GM23338 (cell line): ENCODE measurements around the gene TMEFF1. TPM values are rescaled to one million over a fixed set of nuclear protein-coding genes. Genes with fewer than 3 reads are reported as not detected.

Experiments used
- ATAC-seq: fragments of 200-7000 bp; cut with Tn5 transposase; 3 replicates; pipeline ENCODE4 v1.9.1; 2020
- DNase-seq: peaks from one replicate; pipeline ENCODE4 v3.0.0-alpha.2; 2015; ENCODE audit warnings: low spot score
- H2AFZ ChIP-seq: fragments of 200-600 bp; sonication (generic); 2 replicates; pipeline ENCODE4 v1.8.0; 2016; ENCODE audit warnings: antibody characterized with exemption, mild to moderate bottlenecking, moderate library complexity
- H3F3A ChIP-seq: fragments of 200-600 bp; sonication (generic); replicated peaks from 2 replicates; pipeline ENCODE4 v1.8.0; 2017; ENCODE audit warnings: antibody characterized with exemption, mixed run types, low read depth
- H3K27ac ChIP-seq: fragments of 200-600 bp; sonication (generic); 2 replicates; pipeline ENCODE4 v1.6.1; 2016; ENCODE audit warnings: low read depth
- H3K27me3 ChIP-seq: fragments of 200-600 bp; sonication (generic); 2 replicates; pipeline ENCODE4 v1.8.0; 2016; ENCODE audit warnings: mild to moderate bottlenecking, mixed run types, moderate library complexity; ENCODE audit not compliant: insufficient read depth
- H3K36me3 ChIP-seq: fragments of 200-600 bp; sonication (generic); 2 replicates; pipeline ENCODE4 v1.8.0; 2016; ENCODE audit warnings: mild to moderate bottlenecking; ENCODE audit not compliant: insufficient read depth
- H3K4me1 ChIP-seq: fragments of 200-600 bp; sonication (generic); 2 replicates; pipeline ENCODE4 v1.8.0; 2016; ENCODE audit warnings: mild to moderate bottlenecking, moderate library complexity; ENCODE audit not compliant: insufficient read depth
- H3K4me2 ChIP-seq: fragments of 200-600 bp; sonication (generic); 2 replicates; pipeline ENCODE4 v1.7.1; 2017; ENCODE audit warnings: mixed run types
- H3K4me3 ChIP-seq: fragments of 200-600 bp; sonication (generic); 2 replicates; pipeline ENCODE4 v1.6.1; 2016; ENCODE audit warnings: mixed run types
- H3K79me2 ChIP-seq: fragments of 200-600 bp; sonication (generic); replicated peaks from 2 replicates; pipeline ENCODE4 v1.8.0; 2017; ENCODE audit warnings: mild to moderate bottlenecking; ENCODE audit not compliant: insufficient read depth
- H3K9me2 ChIP-seq: fragments of 200-600 bp; sonication (generic); 2 replicates; pipeline ENCODE4 v1.8.0; 2017; ENCODE audit not compliant: insufficient read depth
- H4K20me1 ChIP-seq: fragments of 200-600 bp; sonication (generic); replicated peaks from 2 replicates; pipeline ENCODE4 v1.8.0; 2017; ENCODE audit warnings: mild to moderate bottlenecking; ENCODE audit not compliant: insufficient read depth
- H3K27ac Mint-ChIP-seq: 2 replicates; pipeline ENCODE4 v1.8.0; 2020; ENCODE audit warnings: inconsistent platforms, mild to moderate bottlenecking, moderate library complexity, mixed read lengths
- H3K27me3 Mint-ChIP-seq: 3 replicates; pipeline ENCODE4 v1.8.0; 2022; ENCODE audit warnings: low read depth, mild to moderate bottlenecking, moderate library complexity, mixed read lengths, inconsistent platforms; ENCODE audit not compliant: insufficient read depth, poor library complexity
- H3K36me3 Mint-ChIP-seq: 3 replicates; pipeline ENCODE4 v1.8.0; 2021; ENCODE audit warnings: low read depth, mild to moderate bottlenecking, inconsistent platforms, moderate library complexity, mixed read lengths
- H3K4me1 Mint-ChIP-seq: 3 replicates; pipeline ENCODE4 v1.8.0; 2020; ENCODE audit warnings: mild to moderate bottlenecking, inconsistent platforms, mixed read lengths
- H3K4me3 Mint-ChIP-seq: 3 replicates; pipeline ENCODE4 v1.8.0; 2021; ENCODE audit warnings: moderate library complexity, mild to moderate bottlenecking, inconsistent platforms, mixed read lengths
- H3K9me3 Mint-ChIP-seq: 3 replicates; pipeline ENCODE4 v1.8.0; 2020; ENCODE audit warnings: moderate library complexity, mild to moderate bottlenecking, inconsistent platforms, mixed read lengths
- CTCF ChIP-seq, 2 experiments: fragments of 200-600 bp in 1 of 2; sonication (generic) in 1 of 2; conservative IDR thresholded peaks; 2 replicates each; pipeline versions ENCODE4 v1.5.1 to v1.6.1; 2016 to 2017; ENCODE audit warnings: antibody characterized with exemption in 2 of 2, low read depth in 2 of 2, mild to moderate bottlenecking in 2 of 2, moderate library complexity in 1 of 2
- ETS1 ChIP-seq: IDR thresholded peaks from 2 replicates; pipeline ENCODE4 v1.6.1; 2016; ENCODE audit warnings: antibody characterized with exemption
- EZH2phosphoT487 ChIP-seq: fragments of 200-600 bp; sonication (generic); IDR thresholded peaks from one replicate; pipeline ENCODE4 v1.8.1; 2018; ENCODE audit warnings: antibody characterized with exemption; ENCODE audit not compliant: unreplicated experiment
- JUNB ChIP-seq: IDR thresholded peaks from one replicate; pipeline ENCODE4 v1.6.1; 2016; ENCODE audit warnings: antibody characterized with exemption; ENCODE audit not compliant: unreplicated experiment
- NANOG ChIP-seq: IDR thresholded peaks from 2 replicates; pipeline ENCODE4 v1.6.1; 2016; ENCODE audit warnings: antibody characterized with exemption, borderline replicate concordance
- REST ChIP-seq: IDR thresholded peaks from one replicate; pipeline ENCODE4 v1.6.1; 2018; ENCODE audit warnings: antibody characterized with exemption; ENCODE audit not compliant: unreplicated experiment
- STAT1 ChIP-seq: IDR thresholded peaks from one replicate; pipeline ENCODE4 v1.6.1; 2016; ENCODE audit warnings: antibody characterized with exemption; ENCODE audit not compliant: unreplicated experiment
- ZNF331 ChIP-seq: fragments of 250-450 bp; sonication (Bioruptor Pico); IDR thresholded peaks from 2 replicates; pipeline ENCODE4 v1.5.0; 2020; ENCODE audit warnings: low read depth, mild to moderate bottlenecking, moderate library complexity
- ZNF462 ChIP-seq: fragments of 250-450 bp; sonication (Bioruptor Pico); IDR thresholded peaks from 2 replicates; pipeline ENCODE4 v1.5.0; 2020; ENCODE audit warnings: mild to moderate bottlenecking, moderate library complexity
- polyA plus RNA-seq: library from polyadenylated mRNA; unstranded; fragments of >200 nt; fragmentation: Nextera tagmentation; extraction: Ambion mirVana; gene quantifications from 2 replicates; pipeline ENCODE4 v1.2.1, GENCODE V29; 2016
- total RNA-seq: library from RNA; depleted of rRNA; stranded (reverse); fragments of >200 nt; shearing (Covaris generic); gene quantifications from 2 replicates; pipeline ENCODE4 v1.2.3, GENCODE V29; 2014

The TMEFF1 gene
- total and polyA plus RNA-seq, 2 experiments from 2014 or later, result 6.6 to 85.2 TPM

- no peaks in the 10 kb centered on the region for H3K9me3 Mint-ChIP-seq
- Histone ChIP-seq H3K27ac (no peak overlapping the region), H3K36me3 (no peaks in the 10 kb centered on the region), H3K27me3 (no peaks in the 10 kb centered on the region), H2AFZ (no peak overlapping the region), H3K4me1 (peaks cover 38% of the 10 kb centered on the region), H3K79me2 (peaks cover 100% of the 10 kb centered on the region), H3K4me3 (no peak overlapping the region), H3K9me2 (no peaks in the 10 kb centered on the region), H3K4me2 (no peak overlapping the region), H3F3A (no peaks in the 10 kb centered on the region), H4K20me1 (peaks cover 56% of the 10 kb centered on the region)
- DNase-seq (no peak), ATAC-seq (peak; percentile 41)
- no peak overlapping the region for H3K4me3 Mint-ChIP-seq
- H3K4me1 Mint-ChIP-seq, result peaks cover 45% of the 10 kb centered on the region
- no peaks in the 10 kb centered on the region for H3K36me3 Mint-ChIP-seq
- TF ChIP-seq EZH2phosphoT487 (no peak), CTCF (conservative IDR thresholded peaks at IDR 0.05; ENCODE audit: low read depth in 2 of 2) (no peak)
- H3K27ac Mint-ChIP-seq, result no peak overlapping the region
- H3K27me3 Mint-ChIP-seq, result peaks cover 3% of the 10 kb centered on the region
These were observed 16.9 kb downstream of the TMEFF1 start for GRCh38 chr9:100489836-100490235.

- Histone ChIP-seq H3K27me3 (no peaks in the 10 kb centered on the region), H3F3A (no peaks in the 10 kb centered on the region), H3K79me2 (peaks cover 100% of the 10 kb centered on the region), H3K4me2 (peak overlapping the region; percentile 68), H3K27ac (peak overlapping the region; percentile 76; the same call in 1 of the 2 replicates), H3K4me1 (peaks cover 49% of the 10 kb centered on the region), H3K4me3 (peak overlapping the region; percentile 25; the same call in 1 of the 2 replicates), H2AFZ (no peak overlapping the region), H4K20me1 (peaks cover 58% of the 10 kb centered on the region), H3K36me3 (no peaks in the 10 kb centered on the region), H3K9me2 (no peaks in the 10 kb centered on the region)
- H3K9me3 Mint-ChIP-seq, result no peaks in the 10 kb centered on the region
- no peak; the same call in 1 of the 3 replicates for ATAC-seq
- peak overlapping the region; percentile 12; the same call in 1 of the 2 replicates for H3K27ac Mint-ChIP-seq
- peaks cover 62% of the 10 kb centered on the region for H3K4me1 Mint-ChIP-seq
- no peak overlapping the region for H3K4me3 Mint-ChIP-seq
- H3K36me3 Mint-ChIP-seq, result no peaks in the 10 kb centered on the region
- DNase-seq, result no peak
- peaks cover 3% of the 10 kb centered on the region for H3K27me3 Mint-ChIP-seq
- TF ChIP-seq ZNF462 (no peak), REST (no peak), NANOG (no peak), EZH2phosphoT487 (no peak), JUNB (no peak), STAT1 (no peak), ETS1 (no peak), ZNF331 (no peak)
These were observed 20.0 kb downstream of the TMEFF1 start for GRCh38 chr9:100492952-100493351.
